ENCODE data around the gene FAM170B. TPM values are rescaled to one million over a fixed set of nuclear protein-coding genes. Genes with fewer than 3 reads are reported as not detected.

Gene FAM170B
- total RNA-seq, 1 experiment from 2014 or later: not detected

GRCh38 chr10:49149881-49150280 lies 16.1 kb upstream of the FAM170B start:
- H3K27ac Mint-ChIP-seq (ENCODE audit: unreplicated experiment): no peak overlapping the region
- H3K27me3 Mint-ChIP-seq (ENCODE audit: unreplicated experiment): peaks cover 93% of the 10 kb centered on the region
- no peaks in the 10 kb centered on the region for H3K9me3 Mint-ChIP-seq (ENCODE audit: low read depth, unreplicated experiment)
- CTCF ChIA-PET: no interaction called here
- H3K36me3 Mint-ChIP-seq (ENCODE audit: insufficient read depth, unreplicated experiment): no peaks in the 10 kb centered on the region
- DNase-seq: no peak
- H3K4me3 Mint-ChIP-seq (ENCODE audit: low read depth, unreplicated experiment): no peak overlapping the region
- H3K4me1 Mint-ChIP-seq (ENCODE audit: low read depth, unreplicated experiment): no peaks in the 10 kb centered on the region
- TF ChIP-seq, protein P1, sequence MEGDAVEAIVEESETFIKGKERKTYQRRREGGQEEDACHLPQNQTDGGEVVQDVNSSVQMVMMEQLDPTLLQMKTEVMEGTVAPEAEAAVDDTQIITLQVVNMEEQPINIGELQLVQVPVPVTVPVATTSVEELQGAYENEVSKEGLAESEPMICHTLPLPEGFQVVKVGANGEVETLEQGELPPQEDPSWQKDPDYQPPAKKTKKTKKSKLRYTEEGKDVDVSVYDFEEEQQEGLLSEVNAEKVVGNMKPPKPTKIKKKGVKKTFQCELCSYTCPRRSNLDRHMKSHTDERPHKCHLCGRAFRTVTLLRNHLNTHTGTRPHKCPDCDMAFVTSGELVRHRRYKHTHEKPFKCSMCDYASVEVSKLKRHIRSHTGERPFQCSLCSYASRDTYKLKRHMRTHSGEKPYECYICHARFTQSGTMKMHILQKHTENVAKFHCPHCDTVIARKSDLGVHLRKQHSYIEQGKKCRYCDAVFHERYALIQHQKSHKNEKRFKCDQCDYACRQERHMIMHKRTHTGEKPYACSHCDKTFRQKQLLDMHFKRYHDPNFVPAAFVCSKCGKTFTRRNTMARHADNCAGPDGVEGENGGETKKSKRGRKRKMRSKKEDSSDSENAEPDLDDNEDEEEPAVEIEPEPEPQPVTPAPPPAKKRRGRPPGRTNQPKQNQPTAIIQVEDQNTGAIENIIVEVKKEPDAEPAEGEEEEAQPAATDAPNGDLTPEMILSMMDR (IDR thresholded peaks at IDR 0.05; ENCODE audit: unreplicated experiment): no peak
- no TSS peak for BruUV-seq (replicated peaks)
- intact Hi-C loops (cut with micrococcal nuclease; ENCODE audit: unreplicated experiment): no loop called here

DNA sequence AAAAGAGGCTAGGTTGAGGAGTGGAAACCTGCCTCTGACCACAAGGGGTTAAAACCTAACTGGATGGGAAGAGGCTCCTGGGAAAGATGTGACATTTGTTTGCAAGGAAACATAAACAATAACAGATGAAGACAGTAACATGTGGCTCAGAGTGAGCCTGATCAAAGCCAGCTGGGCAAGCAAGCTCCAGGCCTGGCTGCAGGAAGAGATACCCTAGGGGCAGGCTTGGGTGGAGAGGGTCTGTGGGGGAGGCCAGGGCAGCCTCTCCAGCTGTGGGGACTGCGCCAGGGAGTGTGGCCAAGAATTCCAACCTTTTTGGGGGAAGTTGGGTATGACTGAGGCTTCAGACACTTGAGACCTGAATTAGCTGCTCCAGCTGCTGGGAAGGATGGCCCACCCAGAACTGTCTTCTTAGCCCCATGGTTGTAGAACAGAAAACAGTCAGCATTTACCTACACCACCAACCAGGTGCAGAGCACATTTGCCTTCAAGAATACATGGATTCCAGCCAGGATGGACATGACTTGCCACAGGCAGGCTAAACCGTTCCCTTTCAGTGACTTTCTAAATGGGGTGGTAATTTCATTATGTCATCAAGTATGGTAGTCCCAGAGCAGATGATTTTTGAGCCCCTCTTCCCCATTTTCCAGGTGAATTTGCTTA lies 10.4 kb upstream of the FAM170B start:
- DNase-seq: no peak
- H3K27me3 Mint-ChIP-seq (ENCODE audit: unreplicated experiment): peaks cover 87% of the 10 kb centered on the region
- no peak overlapping the region for H3K4me3 Mint-ChIP-seq (ENCODE audit: low read depth, unreplicated experiment)
- H3K9me3 Mint-ChIP-seq (ENCODE audit: low read depth, unreplicated experiment): no peaks in the 10 kb centered on the region
- H3K27ac Mint-ChIP-seq (ENCODE audit: unreplicated experiment): no peak overlapping the region
- no peaks in the 10 kb centered on the region for H3K36me3 Mint-ChIP-seq (ENCODE audit: insufficient read depth, unreplicated experiment)
- TF ChIP-seq, protein P1 (IDR thresholded peaks at IDR 0.05; ENCODE audit: unreplicated experiment): no peak
- no TSS peak for BruUV-seq (replicated peaks)
- no peaks in the 10 kb centered on the region for H3K4me1 Mint-ChIP-seq (ENCODE audit: low read depth, unreplicated experiment)
- intact Hi-C loops (cut with micrococcal nuclease; ENCODE audit: unreplicated experiment): no loop called here
- CTCF ChIA-PET: no interaction called here

DNA sequence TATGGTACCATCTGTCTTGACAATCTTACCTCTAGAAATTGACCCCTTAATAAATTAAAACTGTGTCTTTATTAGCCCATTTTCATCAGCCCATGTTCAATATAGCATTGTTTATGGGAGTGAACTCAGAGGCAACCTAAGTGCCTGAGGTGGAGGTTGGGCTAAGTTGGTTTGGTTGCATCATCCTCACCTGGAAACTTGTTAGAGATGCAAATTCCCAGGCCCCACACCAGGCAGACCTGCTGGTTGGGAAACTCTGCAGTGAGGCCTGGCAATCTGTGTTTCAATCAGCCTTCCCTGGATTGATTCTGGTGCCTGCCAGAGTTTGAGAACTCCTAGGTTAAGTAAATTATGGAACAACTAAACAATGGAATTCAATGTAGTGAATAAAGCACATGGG lies 9.4 kb upstream of the FAM170B start:
- Mint-ChIP-seq H3K4me3 (ENCODE audit: low read depth, unreplicated experiment) (no peak overlapping the region), H3K27me3 (ENCODE audit: unreplicated experiment) (peaks cover 80% of the 10 kb centered on the region), H3K27ac (ENCODE audit: unreplicated experiment) (no peak overlapping the region), H3K36me3 (ENCODE audit: insufficient read depth, unreplicated experiment) (no peaks in the 10 kb centered on the region), H3K4me1 (ENCODE audit: low read depth, unreplicated experiment) (no peaks in the 10 kb centered on the region), H3K9me3 (ENCODE audit: low read depth, unreplicated experiment) (no peaks in the 10 kb centered on the region)
- intact Hi-C loops (cut with micrococcal nuclease; ENCODE audit: unreplicated experiment): no loop called here
- no TSS peak for BruUV-seq (replicated peaks)
- CTCF ChIA-PET: no interaction called here
- TF ChIP-seq, protein P1 (IDR thresholded peaks at IDR 0.05; ENCODE audit: unreplicated experiment): no peak
- no peak for DNase-seq

DNA sequence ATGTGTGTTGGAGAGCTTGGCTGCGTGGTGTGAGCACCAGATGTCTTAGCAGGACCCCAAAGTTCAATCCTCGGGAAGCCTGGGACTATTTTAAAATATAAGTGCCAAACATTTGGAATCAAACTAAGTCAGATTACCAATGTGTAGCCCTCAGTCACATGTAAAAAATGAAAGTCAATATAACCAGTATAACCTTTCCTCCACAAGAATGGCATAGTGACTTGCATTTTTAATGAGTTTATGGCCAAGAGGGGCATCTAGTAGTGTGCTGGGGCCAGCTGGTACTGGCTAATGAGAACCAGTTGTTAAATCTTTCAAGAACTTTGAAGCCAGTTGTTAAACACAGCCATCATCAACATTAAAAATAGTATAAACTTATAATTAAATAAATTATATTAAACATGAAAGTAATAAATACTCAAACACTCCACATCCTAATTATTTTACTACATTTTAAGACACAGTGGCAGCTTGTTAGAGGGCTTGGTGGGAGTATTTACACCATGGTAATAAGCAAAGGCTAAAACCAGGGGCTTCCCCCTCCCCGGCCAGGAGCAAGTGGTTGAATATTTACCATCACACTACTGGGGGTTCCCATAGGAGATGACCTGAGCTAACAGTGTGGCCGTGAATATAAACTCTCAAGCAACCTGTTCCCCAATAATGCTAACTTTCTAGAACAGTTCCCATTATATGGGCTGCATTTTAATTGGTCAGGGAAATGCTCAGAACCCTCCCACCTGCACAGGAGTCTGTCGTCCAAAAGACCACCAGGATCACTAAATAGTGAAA lies 7.9 kb upstream of the FAM170B start:
- Mint-ChIP-seq H3K27me3 (ENCODE audit: unreplicated experiment) (peaks cover 74% of the 10 kb centered on the region), H3K4me3 (ENCODE audit: low read depth, unreplicated experiment) (no peak overlapping the region), H3K36me3 (ENCODE audit: insufficient read depth, unreplicated experiment) (no peaks in the 10 kb centered on the region), H3K4me1 (ENCODE audit: low read depth, unreplicated experiment) (no peaks in the 10 kb centered on the region), H3K9me3 (ENCODE audit: low read depth, unreplicated experiment) (no peaks in the 10 kb centered on the region), H3K27ac (ENCODE audit: unreplicated experiment) (no peak overlapping the region)
- intact Hi-C loops (cut with micrococcal nuclease; ENCODE audit: unreplicated experiment): no loop called here
- no TSS peak for BruUV-seq (replicated peaks)
- TF ChIP-seq, protein P1 (IDR thresholded peaks at IDR 0.05; ENCODE audit: unreplicated experiment): no peak
- CTCF ChIA-PET: no interaction called here
- no peak for DNase-seq

Data from Calu3 (cell line).